K562 (cell line): ENCODE data around the gene SUPT3H.

ENCODE experiments used
- ARNT ChIP-seq, 2 experiments: fragments of 450-650 bp; IDR thresholded peaks; 2 replicates each; pipeline ENCODE4 v1.6.1; 2016; ENCODE audit warnings: mild to moderate bottlenecking in 1 of 2
- CBX3 ChIP-seq, 2 experiments: IDR thresholded peaks; 1 replicate in 1 of 2; 2 replicates in 1 of 2; pipeline ENCODE4 v1.6.1; 2012; ENCODE audit warnings: inconsistent platforms in 2 of 2, low read length in 2 of 2, borderline replicate concordance in 1 of 2, control low read depth in 1 of 2
- CTCF ChIP-seq, 3 experiments: IDR thresholded peaks in 2 of 3; conservative IDR thresholded peaks in 1 of 3; 2 replicates each; pipeline ENCODE4 v1.5.1; 2011 to 2012; ENCODE audit warnings: low read length in 3 of 3, mild to moderate bottlenecking in 3 of 3, control low read depth in 2 of 3, improper control_type of control experiment in 1 of 3, inconsistent platforms in 1 of 3, low read depth in 1 of 3, mixed read lengths in 1 of 3, moderate library complexity in 1 of 3; ENCODE audit not compliant: insufficient read depth in 2 of 3
- CXXC5 ChIP-seq: fragments of 250-450 bp; sonication (Bioruptor Pico); IDR thresholded peaks from 2 replicates; pipeline ENCODE4 v1.8.0; 2022; ENCODE audit warnings: inconsistent platforms, mild to moderate bottlenecking, moderate library complexity
- HBP1 ChIP-seq: fragments of 450-650 bp; formaldehyde crosslinking; IDR thresholded peaks from 2 replicates; pipeline ENCODE4 v1.4.0; 2022; ENCODE audit warnings: missing genetic modification characterization
- NFATC3 ChIP-seq: fragments of 450-650 bp; IDR thresholded peaks from 2 replicates; pipeline ENCODE4 v1.6.1; 2017; ENCODE audit warnings: mild to moderate bottlenecking
- NR2C2 ChIP-seq, 2 experiments: fragments of 200-800 bp in 1 of 2; sonication (Bioruptor generic) in 1 of 2; sonication (generic) in 1 of 2; formaldehyde crosslinking in 1 of 2; IDR thresholded peaks; 2 replicates each; pipeline versions ENCODE4 v1.6.1 to v1.8.0; 2016 to 2022; ENCODE audit warnings: mild to moderate bottlenecking in 1 of 2, missing compliant biosample characterization in 1 of 2, missing genetic modification characterization in 1 of 2, missing genetic modification reagents in 1 of 2
- POLR2A ChIP-seq: fragments of 450-650 bp; conservative IDR thresholded peaks from 2 replicates; pipeline ENCODE4 v1.6.1; 2016
- POLR2AphosphoS5 ChIP-seq: IDR thresholded peaks from 2 replicates; pipeline ENCODE4 v1.6.1; 2011; ENCODE audit warnings: mild to moderate bottlenecking, low read depth, low read length, moderate library complexity; ENCODE audit not compliant: control insufficient read depth, insufficient read depth
- YY1 ChIP-seq, 3 experiments: IDR thresholded peaks; 2 replicates each; pipeline ENCODE4 v1.6.1; 2011; ENCODE audit warnings: low read length in 2 of 3, mild to moderate bottlenecking in 2 of 3, moderate library complexity in 2 of 3, borderline replicate concordance in 1 of 3, control low read depth in 1 of 3, low read depth in 1 of 3; ENCODE audit not compliant: insufficient read depth in 3 of 3, insufficient replicate concordance in 2 of 3, control insufficient read depth in 1 of 3, insufficient read length in 1 of 3; ENCODE audit errors: extremely low read depth in 1 of 3
- ZNF274 ChIP-seq: IDR thresholded peaks from 2 replicates; pipeline ENCODE4 v1.6.1; 2011; ENCODE audit warnings: low read depth, mild to moderate bottlenecking, low read length, moderate library complexity, borderline replicate concordance
- ZNF277 ChIP-seq: fragments of 250-450 bp; sonication (Bioruptor Pico); IDR thresholded peaks from 2 replicates; pipeline ENCODE4 v1.8.0; 2022; ENCODE audit warnings: inconsistent platforms, mild to moderate bottlenecking, moderate library complexity, borderline replicate concordance
- ZNF449 ChIP-seq: fragments of 250-450 bp; sonication (Bioruptor Pico); IDR thresholded peaks from 2 replicates; pipeline ENCODE4 v1.8.0; 2022; ENCODE audit warnings: moderate library complexity, mild to moderate bottlenecking, inconsistent platforms
- ZNF592 ChIP-seq: fragments of 450-650 bp; IDR thresholded peaks from 2 replicates; pipeline ENCODE4 v1.6.1; 2017; ENCODE audit warnings: antibody characterized with exemption, mild to moderate bottlenecking

- TF ChIP-seq CTCF (IDR thresholded peaks at IDR 0.05 in 2 of 3, conservative IDR thresholded peaks at IDR 0.05 in 1 of 3; ENCODE audit: insufficient read depth in 2 of 3, low read depth in 1 of 3, low read length in 3 of 3) (no peak), POLR2A (no peak), ZNF592 (no peak), POLR2AphosphoS5 (no peak), CBX3 (IDR thresholded peaks at IDR 0.05; ENCODE audit: borderline replicate concordance in 1 of 2, low read length in 2 of 2) (no peak), YY1 (IDR thresholded peaks at IDR 0.05; ENCODE audit: borderline replicate concordance in 1 of 3, control insufficient read depth in 1 of 3, extremely low read depth in 1 of 3, insufficient read depth in 3 of 3, insufficient read length in 1 of 3, insufficient replicate concordance in 2 of 3, low read depth in 1 of 3, low read length in 2 of 3) (no peak), NR2C2 (CRISPR knock-in tag; IDR thresholded peaks at IDR 0.05) (no peak), NR2C2 (tag; IDR thresholded peaks at IDR 0.05) (no peak), ZNF274 (no peak), ZNF449 (CRISPR knock-in tag) (no peak), CXXC5 (CRISPR knock-in tag) (no peak), ZNF277 (no peak), NFATC3 (no peak), HBP1 (CRISPR knock-in tag) (no peak), ARNT (IDR thresholded peaks at IDR 0.05) (no peak)
Measured at GRCh38 chr6:45289751-45290514, 87.8 kb downstream of the SUPT3H start.
